Spleen (tissue), 11 donors: ENCODE results near the gene C1QTNF9. TPM values are rescaled to one million over a fixed set of nuclear protein-coding genes. Genes with fewer than 3 reads are reported as not detected.
"Not testable (repeated sequence)": the region's sequence is repeated elsewhere in the genome, so short reads cannot be mapped to it uniquely, and the experiment has no call there.

Experiments
- DNase-seq: peaks from one replicate; pipeline ENCODE4 v3.0.0-alpha.2; 2020
- H3K27ac ChIP-seq, 8 donors: fragments of 200-600 bp; sonication (generic) in 7 of 8; 1 replicate in 4 of 8; 2 replicates in 4 of 8; pipeline versions ENCODE4 v1.5.0 to v1.8.0; 2016 to 2021; ENCODE audit warnings: inconsistent platforms in 4 of 8, mild to moderate bottlenecking in 4 of 8, moderate library complexity in 1 of 8
- H3K27me3 ChIP-seq, 7 donors: fragments of 200-600 bp; sonication (generic) in 6 of 7; replicated peaks in 1 of 7; 1 replicate in 4 of 7; 2 replicates in 3 of 7; pipeline versions ENCODE4 v1.5.0 to v1.8.0; 2016 to 2021; ENCODE audit warnings: inconsistent platforms in 3 of 7, mild to moderate bottlenecking in 1 of 7
- H3K36me3 ChIP-seq, 6 donors: fragments of 200-600 bp; sonication (generic) in 5 of 6; 1 replicate in 4 of 6; 2 replicates in 2 of 6; pipeline versions ENCODE4 v1.5.0 to v1.8.0; 2016 to 2021; ENCODE audit warnings: inconsistent platforms in 2 of 6
- H3K4me1 ChIP-seq, 6 donors: fragments of 200-600 bp; sonication (generic) in 5 of 6; 1 replicate in 3 of 6; 2 replicates in 3 of 6; pipeline versions ENCODE4 v1.5.0 to v1.8.0; 2016 to 2021; ENCODE audit warnings: inconsistent platforms in 3 of 6
- H3K4me3 ChIP-seq, 8 donors: fragments of 200-600 bp; sonication (generic) in 7 of 8; 1 replicate in 4 of 8; 2 replicates in 4 of 8; pipeline versions ENCODE4 v1.5.0 to v1.8.0; 2016 to 2021; ENCODE audit warnings: inconsistent platforms in 4 of 8, mild to moderate bottlenecking in 4 of 8, moderate library complexity in 2 of 8
- H3K9me3 ChIP-seq, 8 donors: fragments of 200-600 bp; sonication (generic) in 7 of 8; 1 replicate in 4 of 8; 2 replicates in 4 of 8; pipeline versions ENCODE4 v1.5.0 to v1.8.0; 2016 to 2021; ENCODE audit warnings: inconsistent platforms in 4 of 8
- POLR2A ChIP-seq, 3 donors: fragments of 450-650 bp; IDR thresholded peaks; one replicate each; pipeline ENCODE4 v1.5.1; 2017; ENCODE audit warnings: antibody characterized with exemption in 3 of 3, mild to moderate bottlenecking in 1 of 3
- POLR2AphosphoS5 ChIP-seq, 3 donors: sonication (generic); formaldehyde crosslinking; IDR thresholded peaks; one replicate each; pipeline ENCODE4 v1.5.1; 2017; ENCODE audit warnings: antibody characterized with exemption in 3 of 3
- WGBS, 5 donors: extraction: QIAGEN DNeasy Blood & Tissue Kit in 3 of 5; methylation state at CpG; one replicate each; pipeline versions ENCODE4 v1.1.5 to v1.1.7; 2013 to 2018; 5-methylcytosine and 5-hydroxymethylcytosine counted together
- intact Hi-C: fragments of 100-400 bp; cut with DNase I; formaldehyde crosslinking; loops from one replicate; pipeline ENCODE4 v1.15.0; 2023; ENCODE audit warnings: low total_unique reads
- polyA plus RNA-seq, 3 donors: library from polyadenylated mRNA; stranded (reverse); fragments of 200-250 nt; gene quantifications; one replicate each; pipeline ENCODE4 v1.2.1, GENCODE V29; 2013
- total RNA-seq, 7 donors: library from RNA; depleted of rRNA in 3 of 7; stranded (reverse); fragments of >200 nt in 3 of 7; fragmentation: NEBNext Ultra II Directional in 4 of 7; extraction: Animal tissue kit (Norgen Biotek cat#: 25700) in 4 of 7; gene quantifications; one replicate each; pipeline versions ENCODE4 v1.1.0 to v1.2.1, GENCODE V29; 2016 to 2021
- TF ChIP-seq, protein P1 (sequence below), 11 experiments: fragments of 200-600 bp in 7 of 11; fragments of 450-650 bp in 4 of 11; sonication (generic) in 4 of 11; IDR thresholded peaks in 8 of 11; conservative IDR thresholded peaks in 3 of 11; 1 replicate in 7 of 11; 2 replicates in 4 of 11; pipeline versions ENCODE4 v1.4.0 to v1.8.0; 2016 to 2021; ENCODE audit warnings: antibody characterized with exemption in 11 of 11, inconsistent platforms in 4 of 11, mild to moderate bottlenecking in 1 of 11
- donor health status: healthy with polysubstance abuse.
- donor health status: DM: no; HTN: no; CAD: no; lungs with moderate emphysema.
- donor health status: DM: no; HTN: no; CAD: no.
- donor health status: Bipolar disorder and iron deficiency.
- donor health status: healthy.
- donor health status: DM: no; HTN: no; CAD: no.
- donor health status: DM: yes; HTN: yes; CAD: no.

Gene C1QTNF9
- total and polyA plus RNA-seq, 10 donors: 0.15 to 0.72 (median 0.35) TPM; not detected in 5

DNA sequence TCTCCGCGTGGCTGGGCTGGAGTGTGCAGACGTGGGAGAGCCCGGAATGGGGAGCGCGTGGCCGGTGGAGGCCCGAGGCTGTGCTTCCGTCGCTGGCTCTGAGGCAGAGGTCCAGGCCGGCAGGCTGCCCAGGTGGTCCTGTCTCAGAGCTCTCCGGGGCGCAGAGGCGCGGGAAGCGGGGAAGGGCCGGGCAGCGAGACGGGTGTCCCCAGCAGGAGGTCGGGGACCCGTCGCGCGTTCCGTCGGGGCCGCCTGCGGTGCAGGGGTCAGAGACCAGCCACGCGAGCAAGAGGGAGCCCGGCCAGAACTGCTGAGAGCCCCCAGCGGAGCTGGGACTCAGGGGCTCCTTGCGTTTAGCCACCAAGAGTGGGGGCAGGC, 1.3 kb upstream of the C1QTNF9 start:
- Histone ChIP-seq H3K9me3 (no peaks in the 10 kb centered on the region), H3K4me3 (no peak overlapping the region), H3K27ac (peak overlapping the region in 3 of 8 donors; percentile 7 to 37 (median 18)), H3K27me3 (no peaks in the 10 kb centered on the region), H3K4me1 (peaks cover 0 to 38% (median 14%) of the 10 kb centered on the region in 6 donors), H3K36me3 (peaks cover 0 to 50% (median 26%) of the 10 kb centered on the region in 6 donors)
- TF ChIP-seq, protein P1, sequence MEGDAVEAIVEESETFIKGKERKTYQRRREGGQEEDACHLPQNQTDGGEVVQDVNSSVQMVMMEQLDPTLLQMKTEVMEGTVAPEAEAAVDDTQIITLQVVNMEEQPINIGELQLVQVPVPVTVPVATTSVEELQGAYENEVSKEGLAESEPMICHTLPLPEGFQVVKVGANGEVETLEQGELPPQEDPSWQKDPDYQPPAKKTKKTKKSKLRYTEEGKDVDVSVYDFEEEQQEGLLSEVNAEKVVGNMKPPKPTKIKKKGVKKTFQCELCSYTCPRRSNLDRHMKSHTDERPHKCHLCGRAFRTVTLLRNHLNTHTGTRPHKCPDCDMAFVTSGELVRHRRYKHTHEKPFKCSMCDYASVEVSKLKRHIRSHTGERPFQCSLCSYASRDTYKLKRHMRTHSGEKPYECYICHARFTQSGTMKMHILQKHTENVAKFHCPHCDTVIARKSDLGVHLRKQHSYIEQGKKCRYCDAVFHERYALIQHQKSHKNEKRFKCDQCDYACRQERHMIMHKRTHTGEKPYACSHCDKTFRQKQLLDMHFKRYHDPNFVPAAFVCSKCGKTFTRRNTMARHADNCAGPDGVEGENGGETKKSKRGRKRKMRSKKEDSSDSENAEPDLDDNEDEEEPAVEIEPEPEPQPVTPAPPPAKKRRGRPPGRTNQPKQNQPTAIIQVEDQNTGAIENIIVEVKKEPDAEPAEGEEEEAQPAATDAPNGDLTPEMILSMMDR (IDR thresholded peaks at IDR 0.05 in 8 of 11, conservative IDR thresholded peaks at IDR 0.05 in 3 of 11): no peak
- TF ChIP-seq POLR2A (IDR thresholded peaks at IDR 0.05) (no peak), POLR2AphosphoS5 (IDR thresholded peaks at IDR 0.05) (peak in 1 of 3 donors; percentile 78)
- DNase-seq: no peak
- intact Hi-C loops: no loop called here
- 77 to 88% (median 84%) methylated on average over 29 to 33 of the region's 33 CpGs for WGBS, 5 donors

DNA sequence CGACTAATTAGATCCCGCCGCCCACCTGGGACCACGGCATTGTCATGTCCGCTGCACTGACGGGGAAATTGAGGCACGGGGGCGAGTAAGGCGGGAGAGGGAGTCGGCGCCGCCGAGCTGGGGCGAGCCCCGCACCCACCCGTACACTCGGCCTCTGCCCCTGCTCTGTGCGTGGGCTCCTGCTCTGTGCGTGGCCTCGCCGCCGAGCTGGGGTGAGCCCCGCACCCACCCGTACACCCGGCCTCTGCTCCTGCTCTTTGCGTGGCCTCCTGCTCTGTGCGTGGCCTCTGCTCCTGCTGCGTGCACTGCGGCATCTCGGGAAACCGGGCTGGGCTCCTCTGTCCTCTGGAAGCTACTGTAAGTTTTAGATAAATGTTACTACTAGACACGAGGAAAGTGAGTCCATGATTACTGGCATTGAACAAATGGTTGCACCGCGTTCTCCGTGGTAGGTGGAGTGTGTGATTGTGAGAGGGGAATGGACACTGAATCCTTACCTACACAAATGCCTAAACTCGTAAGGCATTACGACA, 826 bp upstream of the C1QTNF9 start:
- WGBS, 5 donors: 85 to 94% (median 89%) methylated on average over 37 of the region's 37 CpGs
- no peak overlapping the region for H3K4me3 ChIP-seq
- DNase-seq: no peak
- H3K27ac ChIP-seq: peak overlapping the region in 3 of 8 donors; percentile 18 to 36 (median 22)
- H3K36me3 ChIP-seq: peaks cover 0 to 46% (median 21%) of the 10 kb centered on the region in 6 donors
- intact Hi-C loops: no loop called here
- peaks cover 0 to 35% (median 12%) of the 10 kb centered on the region in 6 donors for H3K4me1 ChIP-seq
- peak in 1 of 3 donors; percentile 19 for TF ChIP-seq POLR2AphosphoS5 (IDR thresholded peaks at IDR 0.05)
- TF ChIP-seq POLR2A (IDR thresholded peaks at IDR 0.05): no peak
- H3K9me3 ChIP-seq: no peaks in the 10 kb centered on the region
- H3K27me3 ChIP-seq: no peaks in the 10 kb centered on the region

DNA sequence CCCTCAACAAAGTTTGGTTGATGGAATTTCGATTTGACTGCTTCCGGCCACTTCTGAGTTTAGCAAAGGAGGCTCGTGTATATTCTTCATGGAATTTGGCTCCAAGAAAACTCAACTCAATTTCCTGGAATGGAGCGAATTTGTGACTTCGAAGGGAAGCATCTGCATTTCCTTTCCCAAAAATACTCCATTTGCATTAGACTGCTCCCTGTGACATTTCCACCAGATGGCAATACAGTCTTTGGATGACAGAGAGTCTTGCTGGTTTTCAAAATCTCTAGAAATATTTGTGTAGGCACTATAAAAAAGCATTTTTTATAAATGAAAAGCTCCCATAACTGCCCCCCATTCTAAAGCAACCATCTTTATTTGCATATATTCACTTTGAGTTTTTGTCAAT, 4.1 kb downstream of the C1QTNF9 start:
- intact Hi-C loops: no loop called here
- TF ChIP-seq, protein P1 (IDR thresholded peaks at IDR 0.05 in 8 of 11, conservative IDR thresholded peaks at IDR 0.05 in 3 of 11): peak in 6 of 11 experiments; percentile 29 to 41 (median 33)
- no peak for TF ChIP-seq POLR2A (IDR thresholded peaks at IDR 0.05)
- Histone ChIP-seq H3K9me3 (no peaks in the 10 kb centered on the region), H3K27me3 (no peaks in the 10 kb centered on the region), H3K4me1 (peaks cover 0 to 9% (median 0%) of the 10 kb centered on the region in 6 donors), H3K36me3 (no peaks in the 10 kb centered on the region), H3K4me3 (no peak overlapping the region), H3K27ac (peak overlapping the region in 1 of 8 donors; percentile 1)
- 29 to 41% (median 37%) methylated on average over 5 of the region's 5 CpGs for WGBS, 5 donors
- DNase-seq: no peak

DNA sequence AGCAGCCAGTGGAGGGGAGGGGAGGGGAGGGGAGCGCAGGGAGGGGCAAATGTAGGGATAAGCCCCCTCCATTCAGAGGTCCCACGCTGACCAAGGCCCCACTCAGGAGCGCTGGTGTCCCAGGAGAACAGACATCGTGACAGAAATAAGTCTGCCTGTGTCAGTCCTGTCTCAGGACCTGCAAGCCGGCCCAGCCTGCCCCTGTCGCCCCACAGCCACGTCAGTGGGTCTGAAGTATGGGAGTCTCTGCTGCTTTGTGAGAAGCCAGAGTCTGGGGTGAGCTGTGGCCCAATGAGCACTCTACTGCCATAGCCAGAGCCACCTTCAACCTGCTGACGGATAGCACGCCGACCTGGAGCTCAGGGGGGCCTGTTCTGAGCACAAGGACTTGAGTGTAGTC, 8.5 kb downstream of the C1QTNF9 start:
- WGBS, 5 donors: 85 to 97% (median 89%) methylated on average over 6 to 10 of the region's 10 CpGs
- H3K27me3 ChIP-seq, H3K27ac ChIP-seq, DNase-seq, H3K4me1 ChIP-seq, H3K9me3 ChIP-seq, H3K36me3 ChIP-seq, intact Hi-C loops, H3K4me3 ChIP-seq: not testable (repeated sequence)

DNA sequence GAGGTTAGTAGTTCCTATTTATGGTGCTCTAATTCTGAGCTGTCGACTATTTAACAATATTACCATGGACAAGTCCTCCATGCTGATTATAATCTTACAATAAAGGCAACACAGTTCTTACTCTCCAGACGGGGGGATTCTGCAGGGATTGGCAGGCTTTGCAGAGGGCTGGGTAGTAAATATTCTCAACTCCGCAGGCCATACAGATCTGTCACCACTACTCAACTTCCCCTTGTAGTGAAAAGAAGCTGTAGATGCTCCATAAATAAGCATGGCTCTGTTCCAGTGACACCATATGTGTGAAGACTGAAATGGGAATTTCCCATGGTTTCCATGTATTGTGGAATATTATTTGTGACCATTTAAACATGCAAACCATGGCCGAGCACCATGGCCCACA, 9.5 kb downstream of the C1QTNF9 start:
- H3K27ac ChIP-seq, H3K4me1 ChIP-seq, H3K36me3 ChIP-seq, H3K4me3 ChIP-seq, H3K9me3 ChIP-seq, H3K27me3 ChIP-seq, intact Hi-C loops, DNase-seq: not testable (repeated sequence)
- WGBS, 5 donors: 57 to 92% (median 77%) methylated on average over 4 of the region's 4 CpGs

DNA sequence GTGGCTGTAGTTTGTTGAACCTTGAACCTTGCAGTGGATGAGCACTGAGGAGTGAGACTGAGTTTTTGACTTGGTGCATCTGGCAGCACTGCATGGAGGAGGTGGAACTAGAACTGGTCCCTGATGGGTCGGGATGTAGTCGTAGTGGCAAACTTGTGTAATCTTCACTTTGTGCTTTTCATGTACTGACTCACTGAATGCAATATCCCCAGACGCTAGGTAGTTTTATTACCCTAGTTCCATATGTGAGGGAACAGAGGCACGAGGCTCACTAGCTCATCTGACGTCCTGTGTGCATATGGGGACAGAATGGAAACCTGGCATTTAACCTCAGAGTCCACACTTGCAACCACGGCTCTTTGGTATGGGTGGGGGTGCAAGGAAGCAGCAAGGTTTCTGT, 10.3 kb downstream of the C1QTNF9 start:
- DNase-seq, H3K27ac ChIP-seq, H3K9me3 ChIP-seq, intact Hi-C loops, H3K4me1 ChIP-seq, H3K4me3 ChIP-seq, H3K27me3 ChIP-seq, H3K36me3 ChIP-seq: not testable (repeated sequence)
- WGBS, 5 donors: 83 to 92% (median 86%) methylated on average over 6 of the region's 6 CpGs

DNA sequence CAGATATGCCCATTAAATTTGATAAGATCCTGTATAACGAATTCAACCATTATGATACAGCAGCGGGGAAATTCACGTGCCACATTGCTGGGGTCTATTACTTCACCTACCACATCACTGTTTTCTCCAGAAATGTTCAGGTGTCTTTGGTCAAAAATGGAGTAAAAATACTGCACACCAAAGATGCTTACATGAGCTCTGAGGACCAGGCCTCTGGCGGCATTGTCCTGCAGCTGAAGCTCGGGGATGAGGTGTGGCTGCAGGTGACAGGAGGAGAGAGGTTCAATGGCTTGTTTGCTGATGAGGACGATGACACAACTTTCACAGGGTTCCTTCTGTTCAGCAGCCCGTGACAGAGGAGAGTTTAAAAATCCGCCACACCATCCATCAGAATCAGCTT, 12.0 kb downstream of the C1QTNF9 start:
- H3K36me3 ChIP-seq, H3K9me3 ChIP-seq, H3K4me3 ChIP-seq, intact Hi-C loops, H3K27ac ChIP-seq, H3K27me3 ChIP-seq, DNase-seq, H3K4me1 ChIP-seq: not testable (repeated sequence)
- WGBS, 5 donors: 89 to 96% (median 95%) methylated on average over 8 of the region's 8 CpGs

DNA sequence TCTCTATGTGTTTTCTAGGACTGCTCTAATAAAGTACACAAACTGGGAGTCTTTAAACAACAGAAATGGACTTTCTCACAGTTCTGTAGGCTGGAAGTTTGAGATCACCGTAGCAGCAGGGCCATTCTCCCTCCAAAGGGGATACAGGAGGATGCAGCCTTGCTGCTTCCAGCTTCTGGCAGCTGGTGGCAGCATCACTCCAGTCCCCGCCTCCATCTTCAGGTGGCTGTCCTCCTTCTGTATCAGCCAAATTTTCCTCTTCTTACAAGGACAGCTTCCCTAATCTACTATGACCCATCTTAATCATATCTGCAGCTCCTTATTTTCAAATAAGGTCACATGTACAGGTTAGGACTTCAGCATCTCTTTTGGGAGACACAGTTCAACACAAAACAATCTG, 13.1 kb downstream of the C1QTNF9 start:
- H3K4me1 ChIP-seq, H3K4me3 ChIP-seq, H3K27ac ChIP-seq, intact Hi-C loops, H3K27me3 ChIP-seq, DNase-seq, H3K36me3 ChIP-seq, H3K9me3 ChIP-seq: not testable (repeated sequence)
- WGBS, 5 donors: 76 to 93% (median 90%) methylated on average over 2 of the region's 2 CpGs
